ENCODE results near the gene ERC1.

ERC1 gene

GRCh38 chr12:981176-981828 is 9.7 kb upstream of the ERC1 start:
- Histone ChIP-seq H3K9ac (ENCODE audit: low read depth in 1 of 2, low read length in 2 of 2) (no peak overlapping the region), H3K36me3 (ENCODE audit: control insufficient read depth in 2 of 2, insufficient read depth in 2 of 2, low read length in 2 of 2) (no peaks in the 10 kb centered on the region), H3K4me1 (ENCODE audit: control insufficient read depth in 2 of 2, insufficient read depth in 2 of 2, low read length in 2 of 2) (no peaks in the 10 kb centered on the region), H3K27ac (ENCODE audit: low read depth in 2 of 2, low read length in 2 of 2) (no peak overlapping the region), H3K27me3 (ENCODE audit: control insufficient read depth in 2 of 2, insufficient read depth in 2 of 2, low read length in 2 of 2) (no peaks in the 10 kb centered on the region), H3K4me3 (ENCODE audit: low read length in 2 of 2) (no peak overlapping the region), H3K9me3 (ENCODE audit: control insufficient read depth in 2 of 2, low read length in 2 of 2) (no peaks in the 10 kb centered on the region)

GRCh38 chr12:981961-982360 is 9.1 kb upstream of the ERC1 start:
- no peaks in the 10 kb centered on the region for H3K4me1 ChIP-seq (ENCODE audit: control insufficient read depth in 2 of 2, insufficient read depth in 2 of 2, low read length in 2 of 2)
- no peak overlapping the region for H3K27ac ChIP-seq (ENCODE audit: low read depth in 2 of 2, low read length in 2 of 2)
- no peak overlapping the region for H3K9ac ChIP-seq (ENCODE audit: low read depth in 1 of 2, low read length in 2 of 2)
- no peaks in the 10 kb centered on the region for H3K36me3 ChIP-seq (ENCODE audit: control insufficient read depth in 2 of 2, insufficient read depth in 2 of 2, low read length in 2 of 2)
- no peak overlapping the region for H3K4me3 ChIP-seq (ENCODE audit: low read length in 2 of 2)
- no peaks in the 10 kb centered on the region for H3K9me3 ChIP-seq (ENCODE audit: control insufficient read depth in 2 of 2, low read length in 2 of 2)
- H3K27me3 ChIP-seq (ENCODE audit: control insufficient read depth in 2 of 2, insufficient read depth in 2 of 2, low read length in 2 of 2), result no peaks in the 10 kb centered on the region

- H3K27me3 ChIP-seq (ENCODE audit: control insufficient read depth in 2 of 2, insufficient read depth in 2 of 2, low read length in 2 of 2), result no peaks in the 10 kb centered on the region
- no peaks in the 10 kb centered on the region for H3K36me3 ChIP-seq (ENCODE audit: control insufficient read depth in 2 of 2, insufficient read depth in 2 of 2, low read length in 2 of 2)
- H3K4me1 ChIP-seq (ENCODE audit: control insufficient read depth in 2 of 2, insufficient read depth in 2 of 2, low read length in 2 of 2), result peaks cover 11% of the 10 kb centered on the region in 2 donors
- H3K9me3 ChIP-seq (ENCODE audit: control insufficient read depth in 2 of 2, low read length in 2 of 2), result no peaks in the 10 kb centered on the region
- no peak overlapping the region for H3K4me3 ChIP-seq (ENCODE audit: low read length in 2 of 2)
- H3K27ac ChIP-seq (ENCODE audit: low read depth in 2 of 2, low read length in 2 of 2), result no peak overlapping the region
- H3K9ac ChIP-seq (ENCODE audit: low read depth in 1 of 2, low read length in 2 of 2), result no peak overlapping the region
Measured at GRCh38 chr12:988646-989045, 2.4 kb upstream of the ERC1 start.

GRCh38 chr12:989051-989450 is 2.0 kb upstream of the ERC1 start:
- H3K9me3 ChIP-seq (ENCODE audit: control insufficient read depth in 2 of 2, low read length in 2 of 2), result no peaks in the 10 kb centered on the region
- H3K9ac ChIP-seq (ENCODE audit: low read depth in 1 of 2, low read length in 2 of 2), result peak overlapping the region in 1 of 2 donors; percentile 83
- no peaks in the 10 kb centered on the region for H3K36me3 ChIP-seq (ENCODE audit: control insufficient read depth in 2 of 2, insufficient read depth in 2 of 2, low read length in 2 of 2)
- H3K27me3 ChIP-seq (ENCODE audit: control insufficient read depth in 2 of 2, insufficient read depth in 2 of 2, low read length in 2 of 2), result no peaks in the 10 kb centered on the region
- H3K4me3 ChIP-seq (ENCODE audit: low read length in 2 of 2), result no peak overlapping the region
- H3K4me1 ChIP-seq (ENCODE audit: control insufficient read depth in 2 of 2, insufficient read depth in 2 of 2, low read length in 2 of 2), result peaks cover 11% of the 10 kb centered on the region in 2 donors
- no peak overlapping the region for H3K27ac ChIP-seq (ENCODE audit: low read depth in 2 of 2, low read length in 2 of 2)

GRCh38 chr12:989751-990660 is 1.0 kb upstream of the ERC1 start:
- peak overlapping the region; percentile 83 to 90 for H3K9ac ChIP-seq (ENCODE audit: low read depth in 1 of 2, low read length in 2 of 2)

GRCh38 chr12:991350-992333 is 619 bp downstream of the ERC1 start:
- peak overlapping the region; percentile 68 to 84 for H3K9ac ChIP-seq (ENCODE audit: low read depth in 1 of 2, low read length in 2 of 2)
- no peaks in the 10 kb centered on the region for H3K36me3 ChIP-seq (ENCODE audit: control insufficient read depth in 2 of 2, insufficient read depth in 2 of 2, low read length in 2 of 2)
- no peaks in the 10 kb centered on the region for H3K9me3 ChIP-seq (ENCODE audit: control insufficient read depth in 2 of 2, low read length in 2 of 2)
- no peaks in the 10 kb centered on the region for H3K27me3 ChIP-seq (ENCODE audit: control insufficient read depth in 2 of 2, insufficient read depth in 2 of 2, low read length in 2 of 2)
- H3K27ac ChIP-seq (ENCODE audit: low read depth in 2 of 2, low read length in 2 of 2), result peak overlapping the region; percentile 94 to 95
- peak overlapping the region; percentile 80 to 89 for H3K4me3 ChIP-seq (ENCODE audit: low read length in 2 of 2)
- peaks cover 11% of the 10 kb centered on the region in 2 donors for H3K4me1 ChIP-seq (ENCODE audit: control insufficient read depth in 2 of 2, insufficient read depth in 2 of 2, low read length in 2 of 2)

More at GRCh38 chr12:989751-990660, 1.0 kb upstream of the ERC1 start:
- Histone ChIP-seq H3K4me3 (ENCODE audit: low read length in 2 of 2) (peak overlapping the region; percentile 89 to 92), H3K4me1 (ENCODE audit: control insufficient read depth in 2 of 2, insufficient read depth in 2 of 2, low read length in 2 of 2) (peaks cover 11% of the 10 kb centered on the region in 2 donors), H3K9me3 (ENCODE audit: control insufficient read depth in 2 of 2, low read length in 2 of 2) (no peaks in the 10 kb centered on the region), H3K27me3 (ENCODE audit: control insufficient read depth in 2 of 2, insufficient read depth in 2 of 2, low read length in 2 of 2) (no peaks in the 10 kb centered on the region), H3K36me3 (ENCODE audit: control insufficient read depth in 2 of 2, insufficient read depth in 2 of 2, low read length in 2 of 2) (no peaks in the 10 kb centered on the region), H3K27ac (ENCODE audit: low read depth in 2 of 2, low read length in 2 of 2) (peak overlapping the region; percentile 94 to 95)

- H3K9ac ChIP-seq (ENCODE audit: low read depth in 1 of 2, low read length in 2 of 2), result no peak overlapping the region
- no peaks in the 10 kb centered on the region for H3K27me3 ChIP-seq (ENCODE audit: control insufficient read depth in 2 of 2, insufficient read depth in 2 of 2, low read length in 2 of 2)
- H3K4me1 ChIP-seq (ENCODE audit: control insufficient read depth in 2 of 2, insufficient read depth in 2 of 2, low read length in 2 of 2), result peaks cover 11% of the 10 kb centered on the region in 2 donors
- no peaks in the 10 kb centered on the region for H3K9me3 ChIP-seq (ENCODE audit: control insufficient read depth in 2 of 2, low read length in 2 of 2)
- no peak overlapping the region for H3K27ac ChIP-seq (ENCODE audit: low read depth in 2 of 2, low read length in 2 of 2)
- no peak overlapping the region for H3K4me3 ChIP-seq (ENCODE audit: low read length in 2 of 2)
- H3K36me3 ChIP-seq (ENCODE audit: control insufficient read depth in 2 of 2, insufficient read depth in 2 of 2, low read length in 2 of 2), result no peaks in the 10 kb centered on the region
Measured at GRCh38 chr12:992647-993046, 1.6 kb downstream of the ERC1 start.

- H3K9me3 ChIP-seq (ENCODE audit: control insufficient read depth in 2 of 2, low read length in 2 of 2), result no peaks in the 10 kb centered on the region
- H3K4me3 ChIP-seq (ENCODE audit: low read length in 2 of 2), result no peak overlapping the region
- H3K27ac ChIP-seq (ENCODE audit: low read depth in 2 of 2, low read length in 2 of 2), result no peak overlapping the region
- no peak overlapping the region for H3K9ac ChIP-seq (ENCODE audit: low read depth in 1 of 2, low read length in 2 of 2)
- H3K36me3 ChIP-seq (ENCODE audit: control insufficient read depth in 2 of 2, insufficient read depth in 2 of 2, low read length in 2 of 2), result peaks cover 0 to 3% of the 10 kb centered on the region in 2 donors
- peaks cover 3 to 4% of the 10 kb centered on the region in 2 donors for H3K4me1 ChIP-seq (ENCODE audit: control insufficient read depth in 2 of 2, insufficient read depth in 2 of 2, low read length in 2 of 2)
- H3K27me3 ChIP-seq (ENCODE audit: control insufficient read depth in 2 of 2, insufficient read depth in 2 of 2, low read length in 2 of 2), result no peaks in the 10 kb centered on the region
Measured at GRCh38 chr12:996881-997280, 5.9 kb downstream of the ERC1 start.

GRCh38 chr12:997505-997904 is 6.5 kb downstream of the ERC1 start:
- H3K27me3 ChIP-seq (ENCODE audit: control insufficient read depth in 2 of 2, insufficient read depth in 2 of 2, low read length in 2 of 2), result no peaks in the 10 kb centered on the region
- no peak overlapping the region for H3K9ac ChIP-seq (ENCODE audit: low read depth in 1 of 2, low read length in 2 of 2)
- H3K4me1 ChIP-seq (ENCODE audit: control insufficient read depth in 2 of 2, insufficient read depth in 2 of 2, low read length in 2 of 2), result no peaks in the 10 kb centered on the region
- peak overlapping the region in 1 of 2 donors; percentile 17 for H3K4me3 ChIP-seq (ENCODE audit: low read length in 2 of 2)
- H3K9me3 ChIP-seq (ENCODE audit: control insufficient read depth in 2 of 2, low read length in 2 of 2), result no peaks in the 10 kb centered on the region
- H3K27ac ChIP-seq (ENCODE audit: low read depth in 2 of 2, low read length in 2 of 2), result no peak overlapping the region
- peaks cover 0 to 7% of the 10 kb centered on the region in 2 donors for H3K36me3 ChIP-seq (ENCODE audit: control insufficient read depth in 2 of 2, insufficient read depth in 2 of 2, low read length in 2 of 2)
